Measurements from ENCODE around the gene PNO1.
"Not testable (repeated sequence)": the region's sequence is repeated elsewhere in the genome, so short reads cannot be mapped to it uniquely, and the experiment has no call there.

The PNO1 gene

DNA sequence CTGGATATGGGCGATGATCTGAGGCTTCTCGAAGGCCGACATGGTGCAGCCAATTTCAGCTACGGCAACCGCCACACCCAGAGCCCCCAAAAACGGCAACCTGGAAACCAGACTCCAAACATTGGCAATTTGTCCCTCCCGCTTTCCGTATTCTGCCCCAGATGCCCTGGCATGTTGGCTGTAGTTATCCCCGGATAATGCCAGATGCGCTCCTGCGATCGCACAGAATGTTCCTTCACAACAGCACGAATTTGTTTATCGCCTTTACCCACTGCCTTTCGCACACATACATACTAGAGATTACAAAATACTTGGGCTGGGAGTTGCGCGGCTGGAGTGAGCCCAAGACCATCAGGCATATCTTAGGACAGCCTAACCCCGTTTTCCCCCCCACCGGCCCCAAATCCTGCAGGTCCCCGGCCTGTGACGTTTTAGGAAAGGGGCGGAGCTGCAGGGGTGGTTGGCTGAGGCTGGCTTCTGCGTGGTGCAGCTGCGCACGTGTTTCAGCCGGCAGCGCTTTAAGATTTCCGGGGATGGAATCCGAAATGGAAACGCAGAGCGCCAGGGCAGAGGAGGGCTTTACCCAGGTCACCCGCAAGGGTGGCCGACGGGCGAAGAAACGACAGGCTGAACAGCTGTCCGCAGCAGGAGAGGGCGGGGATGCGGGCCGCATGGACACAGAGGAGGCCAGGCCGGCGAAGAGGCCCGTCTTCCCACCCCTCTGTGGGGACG is at the start of gene PNO1:
TSS of gene PNO1 (plus strand) at position 487 of the 732 bp plus-strand sequence. CDS start at position 534, 47 bp downstream.
- peak; percentile 98 for DNase-seq (ENCODE audit: low read depth, low spot score)

GRCh38 chr2:68108120-68108519 is 49.6 kb upstream of the PNO1 start:
- DNase-seq (ENCODE audit: low read depth, low spot score): no peak

DNA sequence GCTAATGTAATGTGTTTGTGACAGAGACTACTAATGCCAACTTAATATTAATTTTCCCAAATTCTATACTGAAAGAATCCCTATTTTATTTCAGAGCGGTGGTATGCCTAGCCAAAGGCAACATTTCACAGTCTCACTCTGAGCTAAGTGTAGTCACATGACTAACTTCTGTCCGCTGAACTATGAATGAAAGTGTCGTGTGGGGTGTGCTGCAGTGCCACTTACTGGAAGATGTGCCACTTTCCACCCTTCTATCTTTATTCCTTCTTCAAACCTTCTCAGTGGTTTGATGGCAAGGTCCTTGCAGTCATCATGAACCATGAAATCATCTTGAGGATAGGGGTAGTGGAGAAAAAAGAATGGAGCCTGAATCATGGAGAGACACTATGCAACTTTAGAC is 47.6 kb upstream of the PNO1 start:
- DNase-seq (ENCODE audit: low read depth, low spot score): no peak

- DNase-seq (ENCODE audit: low read depth, low spot score): no peak
These were observed 41.7 kb upstream of the PNO1 start for GRCh38 chr2:68115965-68116364.

GRCh38 chr2:68117922-68118321 is 39.8 kb upstream of the PNO1 start:
- DNase-seq (ENCODE audit: low read depth, low spot score): not testable (repeated sequence)

GRCh38 chr2:68118816-68119215 is 38.9 kb upstream of the PNO1 start:
- DNase-seq (ENCODE audit: low read depth, low spot score): no peak

- no peak for DNase-seq (ENCODE audit: low read depth, low spot score)
These were observed 38.2 kb upstream of the PNO1 start for GRCh38 chr2:68119504-68119903.

DNA sequence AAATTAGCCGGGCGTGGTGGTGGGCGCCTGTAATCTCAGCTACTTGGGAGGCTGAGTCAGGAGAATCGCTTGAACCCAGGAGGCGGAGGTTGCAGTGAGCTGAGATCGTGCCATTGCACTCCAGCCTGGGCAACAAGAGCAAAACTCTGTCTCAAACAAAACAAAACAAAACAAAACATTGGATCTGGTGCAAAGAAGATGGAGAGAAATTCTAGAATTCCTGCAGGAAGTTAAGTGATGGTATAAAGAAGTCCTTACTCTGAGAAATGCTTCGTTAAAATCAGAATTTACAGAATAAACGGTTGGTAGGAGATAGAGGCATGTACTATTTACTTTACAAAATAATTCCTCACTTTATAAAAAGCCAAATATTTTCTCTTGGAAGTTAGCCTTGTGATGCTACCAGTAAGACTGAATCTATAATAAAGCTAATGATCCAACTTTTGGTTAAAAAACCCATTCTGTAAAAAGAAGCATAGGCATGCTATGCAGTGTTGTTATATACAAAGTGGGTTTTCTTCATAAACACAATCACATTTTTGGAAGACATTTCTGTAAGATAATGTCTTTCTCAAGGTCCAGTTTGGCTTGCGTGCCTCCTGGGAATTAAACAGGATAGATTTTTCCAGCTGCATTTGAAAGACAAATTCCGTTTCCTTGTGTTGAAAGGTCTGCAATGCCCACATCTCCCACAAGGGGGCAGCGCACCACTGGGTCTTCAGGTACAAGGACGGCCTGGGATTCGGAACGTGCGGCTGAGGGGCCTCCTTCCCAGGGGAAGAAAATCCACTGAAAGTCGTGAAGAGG is 35.6 kb upstream of the PNO1 start:
- DNase-seq (ENCODE audit: low read depth, low spot score): peak; percentile 85

DNA sequence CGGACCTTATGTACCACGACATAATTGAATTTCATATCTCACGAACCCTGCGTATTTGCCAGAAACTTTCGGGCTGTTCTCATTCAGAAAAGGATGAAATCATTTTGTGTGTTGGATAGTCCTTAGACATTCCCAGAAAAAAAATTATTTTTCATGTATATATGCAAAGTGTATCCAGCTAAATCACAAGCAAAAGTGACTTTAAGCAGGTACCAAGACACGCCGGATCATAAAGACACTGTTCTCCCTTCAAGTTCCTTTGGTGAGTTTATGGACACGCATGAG is 35.1 kb upstream of the PNO1 start:
- no peak for DNase-seq (ENCODE audit: low read depth, low spot score)

- DNase-seq (ENCODE audit: low read depth, low spot score): no peak
These were observed 33.4 kb upstream of the PNO1 start for GRCh38 chr2:68124321-68124720.

- DNase-seq (ENCODE audit: low read depth, low spot score): no peak
These were observed 31.9 kb upstream of the PNO1 start for GRCh38 chr2:68125821-68126220.

DNA sequence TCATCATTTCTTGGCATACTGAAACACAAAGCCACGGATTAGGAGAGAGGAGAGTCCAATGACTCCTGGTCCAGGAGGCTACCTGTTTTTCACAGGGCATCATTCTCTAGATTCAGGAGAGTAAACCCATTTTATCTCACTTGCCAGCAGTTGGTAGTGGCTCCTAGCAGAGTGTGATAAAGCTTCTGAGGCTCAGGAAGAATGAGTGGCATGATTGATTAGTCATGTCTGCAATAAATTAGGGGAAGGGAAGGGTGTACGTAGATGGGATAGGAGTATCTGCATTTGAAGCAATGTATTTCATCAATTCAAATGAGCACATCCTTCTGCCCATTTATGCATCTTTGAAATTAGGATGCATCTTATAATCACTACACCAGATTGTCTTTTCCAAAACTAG is 31.1 kb upstream of the PNO1 start:
- DNase-seq (ENCODE audit: low read depth, low spot score): no peak

DNA sequence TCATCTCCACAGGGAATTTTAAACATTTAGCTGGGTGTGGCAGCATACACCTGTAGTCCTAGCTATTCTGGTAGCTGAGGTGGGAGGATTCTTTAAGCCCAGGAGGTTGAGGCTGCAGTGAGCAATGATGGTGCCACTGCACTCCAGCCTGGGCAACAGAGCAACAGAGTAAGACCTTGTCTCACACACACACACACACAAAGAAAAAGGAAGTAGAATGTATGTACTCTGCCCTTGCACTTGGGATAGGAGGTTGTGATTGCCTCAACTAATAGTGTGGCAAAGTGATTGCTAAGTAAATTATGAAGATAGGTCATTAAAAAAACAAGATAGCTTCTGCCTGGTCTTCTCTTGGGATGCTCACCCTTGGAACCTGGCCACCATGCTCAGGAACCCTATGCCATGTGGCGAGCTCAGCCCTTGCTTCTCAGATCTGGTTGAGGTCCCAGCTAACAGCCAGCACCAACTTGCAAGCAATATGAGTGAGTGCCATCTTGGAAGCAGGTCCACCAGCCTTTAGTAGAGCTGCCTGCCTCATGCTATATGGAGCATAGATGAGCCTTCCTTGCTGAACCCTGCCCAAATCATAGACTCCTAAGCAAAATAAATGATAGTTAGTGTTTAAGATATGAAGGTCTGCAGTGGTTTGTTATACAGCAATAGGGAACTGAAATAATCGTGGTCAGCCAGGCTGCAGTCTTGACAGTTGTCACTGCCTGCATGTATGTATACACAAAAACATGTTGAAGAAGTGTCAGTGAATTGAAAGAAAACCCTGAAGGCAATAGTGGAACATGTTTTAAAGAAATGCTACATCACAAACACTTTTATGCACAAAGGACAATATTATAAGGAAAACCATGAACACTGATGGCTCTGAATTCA is 30.1 kb upstream of the PNO1 start:
- no peak for DNase-seq (ENCODE audit: low read depth, low spot score)

GRCh38 chr2:68134120-68134519 is 23.6 kb upstream of the PNO1 start:
- no peak for DNase-seq (ENCODE audit: low read depth, low spot score)

GRCh38 chr2:68134554-68134953 is 23.1 kb upstream of the PNO1 start:
- DNase-seq (ENCODE audit: low read depth, low spot score): no peak

GRCh38 chr2:68135448-68136320 is 22.0 kb upstream of the PNO1 start:
- no peak for DNase-seq (ENCODE audit: low read depth, low spot score)

GRCh38 chr2:68141875-68142274 is 15.8 kb upstream of the PNO1 start:
- DNase-seq (ENCODE audit: low read depth, low spot score): no peak

GRCh38 chr2:68151037-68151436 is 6.7 kb upstream of the PNO1 start:
- DNase-seq (ENCODE audit: low read depth, low spot score): no peak

GRCh38 chr2:68152681-68153347 is 4.9 kb upstream of the PNO1 start:
- no peak for DNase-seq (ENCODE audit: low read depth, low spot score)

DNA sequence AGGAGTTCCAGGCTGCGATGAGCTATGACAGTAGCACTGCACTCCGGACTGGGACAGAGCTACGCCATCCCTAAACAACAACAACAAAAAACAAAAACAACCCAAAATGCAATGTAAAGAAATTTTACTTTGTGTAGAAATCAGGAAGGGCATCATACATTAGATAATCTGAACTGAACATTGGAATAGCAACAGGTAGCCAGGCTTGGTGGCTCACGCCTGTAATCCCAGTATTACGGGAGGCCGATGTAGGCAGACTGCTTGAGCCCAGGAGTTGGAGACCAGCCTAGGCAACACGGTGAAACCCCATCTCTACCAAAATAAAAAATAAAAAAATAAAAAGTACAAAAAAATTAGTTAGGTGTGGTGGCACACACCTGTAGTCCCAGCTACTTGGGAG is 2.1 kb upstream of the PNO1 start:
- no peak for DNase-seq (ENCODE audit: low read depth, low spot score)

- DNase-seq (ENCODE audit: low read depth, low spot score): no peak
These were observed 1.3 kb upstream of the PNO1 start for GRCh38 chr2:68156419-68156818.
